Endothelial cell (in vitro differentiated cells): Measurements from ENCODE around the gene SHROOM3. TPM values are rescaled to one million over a fixed set of nuclear protein-coding genes. Genes with fewer than 3 reads are reported as not detected.

Source experiments
- DNase-seq: peaks from one replicate; pipeline ENCODE4 v3.0.0; 2021; ENCODE audit warnings: low spot score
- H3K27ac Mint-ChIP-seq: one replicate; pipeline ENCODE4 v1.8.0; 2021; ENCODE audit warnings: mixed read lengths, inconsistent platforms; ENCODE audit not compliant: unreplicated experiment
- H3K27me3 Mint-ChIP-seq: one replicate; pipeline ENCODE4 v1.8.0; 2021; ENCODE audit warnings: mild to moderate bottlenecking, moderate library complexity, mixed read lengths, inconsistent platforms; ENCODE audit not compliant: unreplicated experiment
- H3K36me3 Mint-ChIP-seq: one replicate; pipeline ENCODE4 v1.8.0; 2021; ENCODE audit warnings: mild to moderate bottlenecking, low read depth, mixed read lengths, inconsistent platforms; ENCODE audit not compliant: unreplicated experiment
- H3K4me1 Mint-ChIP-seq: one replicate; pipeline ENCODE4 v1.8.0; 2021; ENCODE audit warnings: mild to moderate bottlenecking, mixed read lengths, inconsistent platforms; ENCODE audit not compliant: unreplicated experiment
- H3K4me3 Mint-ChIP-seq: one replicate; pipeline ENCODE4 v1.8.0; 2021; ENCODE audit warnings: mild to moderate bottlenecking, mixed read lengths, inconsistent platforms; ENCODE audit not compliant: unreplicated experiment
- H3K9me3 Mint-ChIP-seq: one replicate; pipeline ENCODE4 v1.8.0; 2021; ENCODE audit warnings: mixed read lengths, inconsistent platforms; ENCODE audit not compliant: unreplicated experiment
- CTCF ChIP-seq: fragments of 200-600 bp; sonication (generic); IDR thresholded peaks from one replicate; pipeline ENCODE4 v1.5.0; 2021; ENCODE audit warnings: antibody characterized with exemption; ENCODE audit not compliant: unreplicated experiment
- total RNA-seq: library from RNA; stranded (reverse); fragmentation: NEBNext Ultra II Directional; extraction: Animal tissue kit (Norgen Biotek cat#: 25700); gene quantifications from one replicate; pipeline ENCODE4 v1.2.1, GENCODE V29; 2021; ENCODE audit not compliant: unreplicated experiment

Gene SHROOM3
- total RNA-seq, 1 donor from 2014 or later = 7.9 TPM

GRCh38 chr4:76804096-76804495, 369.1 kb downstream of the SHROOM3 start:
- DNase-seq = no peak
- TF ChIP-seq CTCF = no peak
- Mint-ChIP-seq H3K27ac (no peak overlapping the region), H3K4me1 (peaks cover 23% of the 10 kb centered on the region), H3K27me3 (peaks cover 9% of the 10 kb centered on the region), H3K36me3 (peaks cover 7% of the 10 kb centered on the region), H3K4me3 (no peak overlapping the region), H3K9me3 (no peaks in the 10 kb centered on the region)

GRCh38 chr4:76806346-76806745, 371.3 kb downstream of the SHROOM3 start:
- Mint-ChIP-seq H3K27ac (no peak overlapping the region), H3K36me3 (peaks cover 7% of the 10 kb centered on the region), H3K4me3 (no peak overlapping the region), H3K4me1 (peaks cover 20% of the 10 kb centered on the region), H3K27me3 (peaks cover 11% of the 10 kb centered on the region), H3K9me3 (no peaks in the 10 kb centered on the region)
- no peak for DNase-seq
- no peak for TF ChIP-seq CTCF

DNA sequence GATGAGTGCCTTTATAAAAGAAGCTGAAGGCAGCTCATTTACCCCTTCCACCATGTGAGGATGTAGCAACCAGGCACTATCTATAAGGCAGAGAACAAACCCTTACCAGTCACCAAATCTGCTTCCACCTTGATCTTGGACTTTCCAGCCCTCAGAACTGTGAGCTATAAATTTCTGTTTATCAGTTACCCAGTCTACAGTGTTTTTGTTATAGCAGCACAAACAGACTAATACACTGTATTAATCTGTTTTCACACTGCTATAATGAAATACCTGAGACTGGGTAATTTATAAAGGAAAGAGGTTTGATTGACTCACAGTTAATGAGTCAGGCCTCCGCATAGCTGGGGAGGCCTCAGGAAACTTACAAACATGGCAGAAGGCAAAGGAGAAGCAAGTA, 371.7 kb downstream of the SHROOM3 start:
- H3K9me3 Mint-ChIP-seq = no peaks in the 10 kb centered on the region
- TF ChIP-seq CTCF = no peak
- no peak overlapping the region for H3K27ac Mint-ChIP-seq
- no peak for DNase-seq
- peaks cover 22% of the 10 kb centered on the region for H3K4me1 Mint-ChIP-seq
- peaks cover 7% of the 10 kb centered on the region for H3K36me3 Mint-ChIP-seq
- peaks cover 10% of the 10 kb centered on the region for H3K27me3 Mint-ChIP-seq
- no peak overlapping the region for H3K4me3 Mint-ChIP-seq

GRCh38 chr4:76809594-76810305, 374.7 kb downstream of the SHROOM3 start:
- H3K4me1 Mint-ChIP-seq = peaks cover 14% of the 10 kb centered on the region
- no peak overlapping the region for H3K4me3 Mint-ChIP-seq
- H3K36me3 Mint-ChIP-seq = peaks cover 7% of the 10 kb centered on the region
- no peak for TF ChIP-seq CTCF
- no peak overlapping the region for H3K27ac Mint-ChIP-seq
- DNase-seq = no peak
- peaks cover 9% of the 10 kb centered on the region for H3K27me3 Mint-ChIP-seq
- no peaks in the 10 kb centered on the region for H3K9me3 Mint-ChIP-seq

- peaks cover 8% of the 10 kb centered on the region for H3K27me3 Mint-ChIP-seq
- H3K4me3 Mint-ChIP-seq = no peak overlapping the region
- no peak overlapping the region for H3K27ac Mint-ChIP-seq
- no peak for DNase-seq
- peaks cover 6% of the 10 kb centered on the region for H3K9me3 Mint-ChIP-seq
- peaks cover 2% of the 10 kb centered on the region for H3K36me3 Mint-ChIP-seq
- peaks cover 14% of the 10 kb centered on the region for H3K4me1 Mint-ChIP-seq
- no peak for TF ChIP-seq CTCF
Observed at GRCh38 chr4:76811604-76812412, 376.8 kb downstream of the SHROOM3 start.
